Testis (tissue), 3 donors: Measurements from ENCODE around the gene RBM43. TPM values are rescaled to one million over a fixed set of nuclear protein-coding genes. Genes with fewer than 3 reads are reported as not detected.
"Not testable (repeated sequence)": the region's sequence is repeated elsewhere in the genome, so short reads cannot be mapped to it uniquely, and the experiment has no call there.

Experiments used
- DNase-seq: peaks from one replicate; pipeline ENCODE4 v3.0.0-alpha.2; 2019
- H3K27ac ChIP-seq, 2 donors: fragments of 200-600 bp; sonication (generic); one replicate each; pipeline ENCODE4 v1.5.1; 2019
- H3K27me3 ChIP-seq: fragments of 200-600 bp; sonication (generic); one replicate; pipeline ENCODE4 v1.5.1; 2019
- H3K36me3 ChIP-seq: fragments of 200-600 bp; sonication (generic); one replicate; pipeline ENCODE4 v1.5.1; 2017; ENCODE audit warnings: low read depth; ENCODE audit errors: missing control alignments
- H3K4me1 ChIP-seq: fragments of 200-600 bp; sonication (generic); one replicate; pipeline ENCODE4 v1.5.1; 2019
- H3K4me3 ChIP-seq, 2 donors: fragments of 200-600 bp; sonication (generic); one replicate each; pipeline ENCODE4 v1.5.1; 2017 to 2019
- H3K9me3 ChIP-seq: fragments of 200-600 bp; sonication (generic); one replicate; pipeline ENCODE4 v1.5.1; 2017
- POLR2A ChIP-seq: fragments of 450-650 bp; IDR thresholded peaks from one replicate; pipeline ENCODE4 v1.6.1; 2017; ENCODE audit warnings: antibody characterized with exemption, mild to moderate bottlenecking, moderate library complexity
- WGBS, 2 donors: methylation state at CpG; one replicate each; pipeline ENCODE4 v1.1.5; 2018; 5-methylcytosine and 5-hydroxymethylcytosine counted together
- intact Hi-C: fragments of 100-400 bp; cut with DNase I; formaldehyde crosslinking; loops from one replicate; pipeline ENCODE4 v1.15.1; 2023; ENCODE audit warnings: low total_unique reads
- polyA plus RNA-seq: library from polyadenylated mRNA; stranded (reverse); fragments of 350-450 nt; fragmentation: Illumina TruSeq; extraction: RNeasy Lipid Tissue Mini Kit (QIAGEN cat#74804); gene quantifications from one replicate; pipeline ENCODE4 v1.2.3, GENCODE V29; 2014; ENCODE audit warnings: low read depth, low replicate concordance; ENCODE audit not compliant: insufficient read depth
- total RNA-seq, 2 donors: library from RNA; depleted of rRNA; stranded (reverse); fragments of >200 nt; gene quantifications; one replicate each; pipeline ENCODE4 v1.2.3, GENCODE V29; 2016
- TF ChIP-seq, protein P1 (sequence below), 3 experiments: fragments of 450-650 bp in 2 of 3; fragments of 200-600 bp in 1 of 3; sonication (generic) in 1 of 3; IDR thresholded peaks; one replicate each; pipeline ENCODE4 v1.5.1; 2016 to 2019; ENCODE audit warnings: antibody characterized with exemption in 3 of 3, mild to moderate bottlenecking in 2 of 3, moderate library complexity in 1 of 3

RBM43 gene
- total and polyA plus RNA-seq, 3 donors from 2014 or later: 6.9 to 8.6 (median 7.1) TPM

DNA sequence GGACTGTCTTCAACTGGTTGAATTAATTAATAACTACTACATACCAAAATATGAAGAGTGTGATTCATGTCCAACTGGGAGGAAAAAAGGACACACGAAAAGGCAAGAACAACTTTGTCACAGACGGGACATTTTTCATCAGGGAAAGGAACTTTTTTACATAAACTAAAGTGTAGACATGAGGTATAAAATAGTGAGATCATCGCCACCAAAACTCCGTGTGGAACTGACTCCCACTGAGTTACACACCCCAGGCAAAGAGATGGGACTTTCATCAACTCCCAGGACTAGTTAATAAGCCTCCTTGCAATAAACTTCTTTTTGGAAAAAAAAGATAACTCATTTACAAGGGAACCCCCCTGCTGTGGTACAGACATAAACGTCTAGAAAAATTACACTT lies 40.7 kb upstream of the RBM43 start:
- intact Hi-C loops: no loop called here
- H3K36me3 ChIP-seq: no peaks in the 10 kb centered on the region
- H3K4me3 ChIP-seq: no peak overlapping the region
- TF ChIP-seq POLR2A: no peak
- TF ChIP-seq, protein P1, sequence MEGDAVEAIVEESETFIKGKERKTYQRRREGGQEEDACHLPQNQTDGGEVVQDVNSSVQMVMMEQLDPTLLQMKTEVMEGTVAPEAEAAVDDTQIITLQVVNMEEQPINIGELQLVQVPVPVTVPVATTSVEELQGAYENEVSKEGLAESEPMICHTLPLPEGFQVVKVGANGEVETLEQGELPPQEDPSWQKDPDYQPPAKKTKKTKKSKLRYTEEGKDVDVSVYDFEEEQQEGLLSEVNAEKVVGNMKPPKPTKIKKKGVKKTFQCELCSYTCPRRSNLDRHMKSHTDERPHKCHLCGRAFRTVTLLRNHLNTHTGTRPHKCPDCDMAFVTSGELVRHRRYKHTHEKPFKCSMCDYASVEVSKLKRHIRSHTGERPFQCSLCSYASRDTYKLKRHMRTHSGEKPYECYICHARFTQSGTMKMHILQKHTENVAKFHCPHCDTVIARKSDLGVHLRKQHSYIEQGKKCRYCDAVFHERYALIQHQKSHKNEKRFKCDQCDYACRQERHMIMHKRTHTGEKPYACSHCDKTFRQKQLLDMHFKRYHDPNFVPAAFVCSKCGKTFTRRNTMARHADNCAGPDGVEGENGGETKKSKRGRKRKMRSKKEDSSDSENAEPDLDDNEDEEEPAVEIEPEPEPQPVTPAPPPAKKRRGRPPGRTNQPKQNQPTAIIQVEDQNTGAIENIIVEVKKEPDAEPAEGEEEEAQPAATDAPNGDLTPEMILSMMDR (IDR thresholded peaks at IDR 0.05): no peak
- no peak overlapping the region for H3K27ac ChIP-seq
- H3K27me3 ChIP-seq: no peaks in the 10 kb centered on the region
- WGBS, 2 donors: 69 to 86% methylated on average over 5 of the region's 5 CpGs
- no peak for DNase-seq
- H3K4me1 ChIP-seq: no peaks in the 10 kb centered on the region
- H3K9me3 ChIP-seq: no peaks in the 10 kb centered on the region

DNA sequence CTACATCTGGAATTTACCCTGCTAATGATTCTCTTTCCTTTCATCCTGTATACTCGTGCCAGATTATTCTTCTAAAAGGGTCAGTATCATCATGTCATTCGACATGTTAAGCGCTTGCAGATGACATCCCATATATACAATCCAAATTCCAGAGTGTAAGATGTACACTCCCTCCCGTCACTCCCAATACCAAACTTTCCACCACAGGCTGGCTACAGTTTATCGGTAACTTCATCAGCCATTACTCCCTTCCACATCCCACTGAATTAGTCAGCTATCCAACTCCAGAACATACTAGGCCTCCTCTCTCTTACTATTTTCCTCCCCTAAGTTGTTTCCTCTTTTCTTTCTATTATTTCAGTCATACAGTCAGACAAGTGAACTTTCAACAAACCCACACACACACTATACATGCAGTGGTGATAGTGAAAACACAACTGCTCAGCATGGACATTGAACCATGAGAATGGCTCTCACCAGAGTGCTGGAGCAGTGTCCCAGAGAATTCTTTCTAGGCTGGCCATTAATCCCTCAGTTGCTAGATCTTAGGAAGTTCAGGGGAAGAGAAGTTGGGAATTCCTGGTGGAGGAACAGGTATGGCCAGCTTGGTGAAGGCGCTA lies 38.4 kb upstream of the RBM43 start:
- Histone ChIP-seq H3K27ac (no peak overlapping the region), H3K9me3 (no peaks in the 10 kb centered on the region), H3K4me3 (no peak overlapping the region), H3K4me1 (no peaks in the 10 kb centered on the region), H3K27me3 (no peaks in the 10 kb centered on the region), H3K36me3 (no peaks in the 10 kb centered on the region)
- DNase-seq: no peak
- TF ChIP-seq, protein P1 (IDR thresholded peaks at IDR 0.05): no peak
- TF ChIP-seq POLR2A: no peak
- intact Hi-C loops: no loop called here
- WGBS, 2 donors: 71 to 75% methylated on average over 6 of the region's 6 CpGs

DNA sequence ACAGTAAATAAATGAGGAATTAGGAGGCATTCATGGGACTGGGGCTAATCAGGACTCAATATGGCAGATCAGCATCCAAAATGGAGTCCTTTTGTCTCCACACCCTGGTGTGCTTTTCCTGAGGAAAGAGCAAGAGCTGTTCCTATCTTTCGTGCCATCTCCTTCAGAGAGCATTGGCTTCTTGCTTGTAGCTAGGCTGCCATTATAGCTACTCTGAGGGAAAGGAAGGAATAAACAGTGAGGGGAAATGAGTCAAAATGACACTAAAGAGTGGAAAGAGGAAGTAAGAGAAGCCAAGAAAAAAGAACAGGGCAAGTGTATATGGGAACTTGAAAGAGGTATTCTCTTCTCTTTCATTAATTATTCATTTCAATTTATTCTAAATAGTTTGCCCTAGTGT lies 36.2 kb upstream of the RBM43 start:
- Histone ChIP-seq H3K4me1 (no peaks in the 10 kb centered on the region), H3K36me3 (no peaks in the 10 kb centered on the region), H3K9me3 (no peaks in the 10 kb centered on the region), H3K27me3 (no peaks in the 10 kb centered on the region), H3K4me3 (no peak overlapping the region), H3K27ac (peak overlapping the region in 1 of 2 donors; percentile 20)
- 0 to 40% methylated on average over 1 of the region's 1 CpG for WGBS, 2 donors
- intact Hi-C loops: no loop called here
- no peak for DNase-seq
- TF ChIP-seq, protein P1 (IDR thresholded peaks at IDR 0.05): no peak
- TF ChIP-seq POLR2A: no peak

DNA sequence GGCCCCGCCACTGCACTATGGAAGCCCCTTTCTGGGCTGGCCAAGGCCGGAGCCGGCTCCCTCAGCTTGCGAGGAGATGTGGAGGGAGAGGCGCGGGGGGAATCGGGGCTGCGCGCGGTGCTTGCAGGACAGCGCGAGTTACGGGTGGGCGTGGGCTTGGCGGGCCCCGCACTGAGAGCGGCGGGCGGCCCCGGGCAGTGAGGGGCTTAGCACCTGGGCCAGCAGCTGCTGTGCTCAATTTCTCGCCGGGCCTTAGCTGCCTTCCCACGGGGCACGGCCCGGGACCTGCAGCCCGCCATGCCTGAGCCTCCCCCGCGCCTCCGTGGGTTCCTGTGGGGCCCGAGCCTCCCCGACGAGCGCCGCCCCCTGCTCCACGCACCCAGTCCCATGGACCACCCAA lies 34.3 kb upstream of the RBM43 start:
- H3K27ac ChIP-seq, DNase-seq, intact Hi-C loops, H3K9me3 ChIP-seq, H3K4me1 ChIP-seq, H3K36me3 ChIP-seq, H3K27me3 ChIP-seq: not testable (repeated sequence)
- H3K4me3 ChIP-seq: peak overlapping the region in 1 of 2 donors; percentile 18
- 50 to 56% methylated on average over 8 to 32 of the region's 35 CpGs for WGBS, 2 donors

DNA sequence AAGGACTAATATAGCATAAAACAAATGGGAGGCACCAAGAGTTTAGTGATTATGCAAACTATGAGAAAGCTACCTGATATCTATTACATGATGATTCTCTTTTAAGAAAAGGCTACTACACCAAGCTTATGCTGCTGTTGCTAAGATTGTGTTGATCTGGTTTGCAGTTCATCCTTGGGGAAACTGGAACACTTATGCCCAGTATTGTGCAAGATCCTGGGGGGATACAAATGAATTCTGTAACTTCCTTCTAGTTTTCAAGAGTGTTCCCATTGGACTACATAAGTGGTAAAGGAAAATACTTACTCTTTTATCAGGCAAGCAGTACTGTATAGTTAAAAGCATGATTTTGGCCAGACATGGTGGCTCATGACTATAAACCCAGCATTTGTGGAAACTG lies 30.9 kb upstream of the RBM43 start:
- Histone ChIP-seq H3K9me3 (no peaks in the 10 kb centered on the region), H3K4me1 (peaks cover 4% of the 10 kb centered on the region), H3K4me3 (no peak overlapping the region), H3K27me3 (no peaks in the 10 kb centered on the region), H3K27ac (no peak overlapping the region), H3K36me3 (no peaks in the 10 kb centered on the region)
- intact Hi-C loops: no loop called here
- no peak for DNase-seq
- TF ChIP-seq, protein P1 (IDR thresholded peaks at IDR 0.05): no peak
- no peak for TF ChIP-seq POLR2A
